Stomach (tissue), 9 donors: ENCODE data around the gene SH2D3C. TPM values are rescaled to one million over a fixed set of nuclear protein-coding genes. Genes with fewer than 3 reads are reported as not detected.
A peak's percentile ranks its signal among the peaks of the same experiment; 100 is the strongest.

Source experiments
- DNase-seq, 2 donors: peaks; one replicate each; pipeline versions ENCODE4 v3.0.0 to v3.0.0-alpha.2; 2013 to 2019
- H3K27ac ChIP-seq, 5 donors: fragments of 200-600 bp in 4 of 5; sonication (generic) in 4 of 5; one replicate each; pipeline ENCODE4 v1.5.1; 2013 to 2019; ENCODE audit warnings: mild to moderate bottlenecking in 1 of 5, moderate library complexity in 1 of 5
- H3K27me3 ChIP-seq, 3 donors: fragments of 200-600 bp; sonication (generic); one replicate each; pipeline ENCODE4 v1.5.1; 2017 to 2019; ENCODE audit warnings: mixed run types in 1 of 3
- H3K36me3 ChIP-seq, 4 donors: fragments of 200-600 bp; sonication (generic); 1 replicate in 3 of 4; 2 replicates in 1 of 4; pipeline ENCODE4 v1.5.1; 2016 to 2019
- H3K4me1 ChIP-seq, 4 donors: fragments of 200-600 bp; sonication (generic); one replicate each; pipeline ENCODE4 v1.5.1; 2016 to 2019
- H3K4me3 ChIP-seq, 4 donors: fragments of 200-600 bp; sonication (generic) in 3 of 4; one replicate each; pipeline ENCODE4 v1.5.1; 2016 to 2019; ENCODE audit warnings: mild to moderate bottlenecking in 1 of 4
- H3K9me3 ChIP-seq, 4 donors: fragments of 200-600 bp; sonication (generic); one replicate each; pipeline ENCODE4 v1.5.1; 2016 to 2019
- EP300 ChIP-seq: sonication (generic); formaldehyde crosslinking; IDR thresholded peaks from one replicate; pipeline ENCODE4 v1.6.1; 2017; ENCODE audit warnings: antibody characterized with exemption
- POLR2A ChIP-seq, 4 donors: fragments of 450-650 bp; IDR thresholded peaks; one replicate each; pipeline ENCODE4 v1.6.1; 2016; ENCODE audit warnings: antibody characterized with exemption in 4 of 4, control low read depth in 2 of 4, mild to moderate bottlenecking in 1 of 4, moderate library complexity in 1 of 4
- POLR2AphosphoS5 ChIP-seq, 3 donors: sonication (generic); formaldehyde crosslinking; IDR thresholded peaks; one replicate each; pipeline ENCODE4 v1.6.1; 2016; ENCODE audit warnings: antibody characterized with exemption in 3 of 3
- WGBS, 5 donors: extraction: QIAGEN DNeasy Blood & Tissue Kit in 3 of 5; methylation state at CpG; one replicate each; pipeline versions ENCODE4 v1.1.5 to v1.1.7; 2013 to 2018; 5-methylcytosine and 5-hydroxymethylcytosine counted together
- intact Hi-C: fragments of 100-400 bp; cut with DNase I; formaldehyde crosslinking; loops from one replicate; pipeline ENCODE4 v1.15.1; 2023; ENCODE audit warnings: low total_unique reads
- polyA plus RNA-seq, 3 donors: library from polyadenylated mRNA; stranded (reverse); fragments of 200-250 nt; gene quantifications; one replicate each; pipeline ENCODE4 v1.2.3, GENCODE V29; 2013
- total RNA-seq, 5 donors: library from RNA; depleted of rRNA; stranded (reverse); fragments of >200 nt; gene quantifications; one replicate each; pipeline versions ENCODE4 v1.1.0 to v1.2.3, GENCODE V29; 2014 to 2016
- TF ChIP-seq, protein P1 (sequence below), 7 experiments: fragments of 450-650 bp in 4 of 7; fragments of 200-600 bp in 3 of 7; sonication (generic) in 3 of 7; IDR thresholded peaks; one replicate each; pipeline ENCODE4 v1.5.1; 2016 to 2019; ENCODE audit warnings: antibody characterized with exemption in 7 of 7, control low read depth in 2 of 7, mild to moderate bottlenecking in 1 of 7
- donor health status: healthy with polysubstance abuse.
- donor health status: Bipolar disorder and iron deficiency.
- donor health status: healthy.

The SH2D3C gene
- total and polyA plus RNA-seq, 8 donors, result 1.8 to 38.1 (median 4.5) TPM; not detected in 2

- Histone ChIP-seq H3K9me3 (no peaks in the 10 kb centered on the region), H3K36me3 (peaks cover 19 to 47% (median 43%) of the 10 kb centered on the region in 4 donors), H3K27me3 (no peaks in the 10 kb centered on the region), H3K4me3 (peak overlapping the region in 1 of 4 donors; percentile 75), H3K4me1 (peaks cover 12 to 29% (median 24%) of the 10 kb centered on the region in 4 donors), H3K27ac (peak overlapping the region in 3 of 5 donors; percentile 96 to 99 (median 97))
- TF ChIP-seq, protein P1, sequence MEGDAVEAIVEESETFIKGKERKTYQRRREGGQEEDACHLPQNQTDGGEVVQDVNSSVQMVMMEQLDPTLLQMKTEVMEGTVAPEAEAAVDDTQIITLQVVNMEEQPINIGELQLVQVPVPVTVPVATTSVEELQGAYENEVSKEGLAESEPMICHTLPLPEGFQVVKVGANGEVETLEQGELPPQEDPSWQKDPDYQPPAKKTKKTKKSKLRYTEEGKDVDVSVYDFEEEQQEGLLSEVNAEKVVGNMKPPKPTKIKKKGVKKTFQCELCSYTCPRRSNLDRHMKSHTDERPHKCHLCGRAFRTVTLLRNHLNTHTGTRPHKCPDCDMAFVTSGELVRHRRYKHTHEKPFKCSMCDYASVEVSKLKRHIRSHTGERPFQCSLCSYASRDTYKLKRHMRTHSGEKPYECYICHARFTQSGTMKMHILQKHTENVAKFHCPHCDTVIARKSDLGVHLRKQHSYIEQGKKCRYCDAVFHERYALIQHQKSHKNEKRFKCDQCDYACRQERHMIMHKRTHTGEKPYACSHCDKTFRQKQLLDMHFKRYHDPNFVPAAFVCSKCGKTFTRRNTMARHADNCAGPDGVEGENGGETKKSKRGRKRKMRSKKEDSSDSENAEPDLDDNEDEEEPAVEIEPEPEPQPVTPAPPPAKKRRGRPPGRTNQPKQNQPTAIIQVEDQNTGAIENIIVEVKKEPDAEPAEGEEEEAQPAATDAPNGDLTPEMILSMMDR (IDR thresholded peaks at IDR 0.05), result peak in 1 of 7 experiments; percentile 3
- TF ChIP-seq POLR2A (IDR thresholded peaks at IDR 0.05) (no peak), POLR2AphosphoS5 (IDR thresholded peaks at IDR 0.05) (no peak), EP300 (no peak)
- DNase-seq, result no peak
- intact Hi-C loops, result loop anchor here (5.0 kb wide), 1 partner anchor 47 kb away; no protein-coding TSS in a partner anchor
- 16 to 30% (median 18%) methylated on average over 13 to 15 of the region's 15 CpGs for WGBS, 5 donors
Observed at GRCh38 chr9:127735530-127736185, 42.8 kb downstream of the SH2D3C start.

DNA sequence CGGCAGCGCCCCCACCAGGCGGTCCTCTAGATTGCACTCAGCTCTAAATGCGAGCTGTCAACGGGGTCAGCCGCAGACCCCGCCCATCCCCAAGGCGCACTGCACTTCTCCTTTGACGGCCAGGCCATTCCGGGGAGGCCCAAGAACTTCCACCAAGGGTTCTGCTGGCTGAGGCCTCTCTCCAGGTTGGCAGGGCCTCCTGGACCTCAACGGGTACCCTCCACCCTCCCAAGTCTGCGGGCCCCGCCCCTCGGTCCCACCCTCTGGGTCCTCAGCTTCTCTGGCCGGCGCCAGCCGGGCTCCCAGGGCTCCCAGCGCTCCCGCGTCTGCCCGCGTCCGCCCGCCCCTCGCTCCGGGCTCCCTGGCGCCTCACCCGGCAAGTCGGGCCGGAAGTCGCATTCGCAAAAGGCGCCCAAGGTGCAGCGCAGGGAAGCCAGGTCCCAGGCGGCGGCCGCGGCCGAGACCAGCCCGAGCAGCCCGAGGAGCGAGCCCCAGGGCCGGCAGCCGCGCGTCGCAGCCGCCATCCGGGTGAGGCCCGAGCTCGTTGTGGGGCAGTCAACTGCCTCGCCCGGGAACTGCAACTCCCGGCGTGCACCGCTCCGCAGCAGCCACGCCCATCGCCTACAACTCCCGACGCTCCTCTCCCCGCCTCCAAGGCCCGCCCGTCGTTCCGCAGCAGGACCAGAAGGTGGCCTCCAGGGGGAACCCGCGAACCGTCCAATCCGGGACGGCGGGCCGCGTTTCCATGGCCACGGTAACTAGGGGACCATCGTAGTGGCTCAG lies 43.5 kb downstream of the SH2D3C start, which contains the start of gene TOR2A:
Gene TOR2A, minus strand, starts transcription at position 548 of the 783 bp plus-strand sequence. Its CDS starts 24 bp downstream, at position 524.
- TF ChIP-seq, protein P1 (IDR thresholded peaks at IDR 0.05), result peak in 6 of 7 experiments; percentile 69 to 99 (median 90)
- TF ChIP-seq EP300 (no peak), POLR2A (IDR thresholded peaks at IDR 0.05) (peak in 1 of 4 donors; percentile 45), POLR2AphosphoS5 (IDR thresholded peaks at IDR 0.05) (peak; percentile 35 to 93 (median 84))
- peak; percentile 97 to 100 for DNase-seq
- H3K27me3 ChIP-seq, result no peaks in the 10 kb centered on the region
- peak within 1 kb of the TSS; percentile 96 to 99 (median 97) for H3K27ac ChIP-seq
- intact Hi-C loops, result loop anchor here (5.0 kb wide), 2 partner anchors 47 to 143 kb away; no protein-coding TSS in a partner anchor
- H3K4me3 ChIP-seq, result peak within 1 kb of the TSS; percentile 70 to 78 (median 76)
- 0 to 2% (median 1%) methylated on average over 20 to 76 of the region's 76 CpGs for WGBS, 5 donors
- H3K4me1 ChIP-seq, result peaks cover 7 to 23% (median 20%) of the 10 kb centered on the region in 4 donors
- peaks cover 18 to 49% (median 40%) of the 10 kb centered on the region in 4 donors for H3K36me3 ChIP-seq
- H3K9me3 ChIP-seq, result no peaks in the 10 kb centered on the region

DNA sequence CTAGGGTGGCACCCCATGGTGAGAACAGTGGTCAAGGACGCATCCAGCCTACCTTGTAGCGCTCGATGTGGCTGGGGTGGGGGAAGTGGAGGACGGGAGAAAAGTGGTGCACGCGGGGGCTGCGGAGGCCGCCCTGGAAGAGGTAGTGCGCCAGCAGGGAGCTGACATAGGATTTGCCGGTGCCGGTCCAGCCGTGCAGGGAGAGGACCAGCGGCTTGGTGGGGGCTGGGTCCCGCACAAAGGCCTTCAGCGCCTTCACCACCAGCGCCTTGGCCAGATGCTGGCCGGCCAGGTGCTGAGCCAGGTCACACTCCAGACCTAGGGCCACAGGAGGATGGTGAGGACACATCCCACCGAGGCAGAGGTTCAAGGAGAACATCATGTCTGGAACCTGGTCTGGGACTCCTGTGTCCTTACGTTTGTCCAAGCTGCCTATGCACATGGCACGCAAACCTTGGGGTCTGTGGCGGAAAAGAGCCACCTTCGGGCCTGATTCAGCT lies 44.2 kb downstream of the SH2D3C start:
- WGBS, 5 donors, result 39 to 51% (median 42%) methylated on average over 18 to 22 of the region's 22 CpGs
- no peaks in the 10 kb centered on the region for H3K27me3 ChIP-seq
- DNase-seq, result no peak
- peaks cover 12 to 47% (median 34%) of the 10 kb centered on the region in 4 donors for H3K36me3 ChIP-seq
- peak overlapping the region; percentile 70 to 78 (median 76) for H3K4me3 ChIP-seq
- peak overlapping the region; percentile 96 to 99 (median 97) for H3K27ac ChIP-seq
- H3K4me1 ChIP-seq, result peaks cover 7 to 22% (median 19%) of the 10 kb centered on the region in 4 donors
- no peak for TF ChIP-seq POLR2A (IDR thresholded peaks at IDR 0.05)
- TF ChIP-seq POLR2AphosphoS5 (IDR thresholded peaks at IDR 0.05), result no peak
- TF ChIP-seq, protein P1 (IDR thresholded peaks at IDR 0.05), result no peak
- no peak for TF ChIP-seq EP300
- no peaks in the 10 kb centered on the region for H3K9me3 ChIP-seq
- intact Hi-C loops, result loop anchor here (5.0 kb wide), 1 partner anchor 142 kb away; no protein-coding TSS in a partner anchor

- TF ChIP-seq POLR2A (IDR thresholded peaks at IDR 0.05) (no peak), POLR2AphosphoS5 (IDR thresholded peaks at IDR 0.05) (no peak), EP300 (no peak)
- TF ChIP-seq, protein P1 (IDR thresholded peaks at IDR 0.05), result no peak
- H3K4me1 ChIP-seq, result peaks cover 7 to 22% (median 19%) of the 10 kb centered on the region in 4 donors
- intact Hi-C loops, result loop anchor here (5.0 kb wide), 1 partner anchor 141 kb away; no protein-coding TSS in a partner anchor
- WGBS, 5 donors, result 63 to 91% (median 76%) methylated on average over 2 of the region's 2 CpGs
- no peaks in the 10 kb centered on the region for H3K9me3 ChIP-seq
- no peak overlapping the region for H3K27ac ChIP-seq
- H3K36me3 ChIP-seq, result peaks cover 12 to 45% (median 30%) of the 10 kb centered on the region in 4 donors
- no peak for DNase-seq
- H3K4me3 ChIP-seq, result no peak overlapping the region
- no peaks in the 10 kb centered on the region for H3K27me3 ChIP-seq
Observed at GRCh38 chr9:127733614-127734013, 44.9 kb downstream of the SH2D3C start.
